Liver (tissue), 3 donors: ENCODE results near the gene ETV3L.

ENCODE experiments used
- ATF3 ChIP-seq: IDR thresholded peaks from 2 replicates; pipeline ENCODE4 v1.6.1; 2016; ENCODE audit warnings: antibody characterized with exemption
- CTCF ChIP-seq: fragments of 150-350 bp; IDR thresholded peaks from 2 replicates; pipeline ENCODE4 v1.5.1; 2017; ENCODE audit warnings: improper control_type of control experiment, low read depth, low read length; ENCODE audit not compliant: missing input control
- EGR1 ChIP-seq, 2 donors: IDR thresholded peaks; 2 replicates each; pipeline ENCODE4 v1.6.1; 2016 to 2018; ENCODE audit warnings: antibody characterized with exemption in 2 of 2, low read depth in 2 of 2
- FOXA1 ChIP-seq: IDR thresholded peaks from 2 replicates; pipeline ENCODE4 v1.6.1; 2016; ENCODE audit warnings: antibody characterized with exemption
- GABPA ChIP-seq, 2 donors: IDR thresholded peaks in 1 of 2; conservative IDR thresholded peaks in 1 of 2; 2 replicates each; pipeline ENCODE4 v1.6.1; 2016; ENCODE audit warnings: antibody characterized with exemption in 2 of 2, mild to moderate bottlenecking in 1 of 2, moderate library complexity in 1 of 2
- MAX ChIP-seq: IDR thresholded peaks from 2 replicates; pipeline ENCODE4 v1.6.1; 2016; ENCODE audit warnings: antibody characterized with exemption
- RAD21 ChIP-seq, 2 donors: IDR thresholded peaks; 2 replicates each; pipeline ENCODE4 v1.6.1; 2016; ENCODE audit warnings: antibody characterized with exemption in 2 of 2, mild to moderate bottlenecking in 2 of 2
- REST ChIP-seq: IDR thresholded peaks from 2 replicates; pipeline ENCODE4 v1.6.1; 2016; ENCODE audit warnings: antibody characterized with exemption, mild to moderate bottlenecking
- TAF1 ChIP-seq: conservative IDR thresholded peaks from 2 replicates; pipeline ENCODE4 v1.6.1; 2016; ENCODE audit warnings: antibody characterized with exemption, mild to moderate bottlenecking
- donor health status: healthy.
- donor health status: healthy.

- TF ChIP-seq MAX, result no peak
- TF ChIP-seq ATF3, result no peak
- no peak for TF ChIP-seq CTCF
- no peak for TF ChIP-seq TAF1
- TF ChIP-seq REST, result no peak
- no peak for TF ChIP-seq EGR1 (IDR thresholded peaks at IDR 0.05; ENCODE audit: low read depth in 2 of 2)
- no peak for TF ChIP-seq FOXA1
- no peak for TF ChIP-seq GABPA (IDR thresholded peaks at IDR 0.05 in 1 of 2, conservative IDR thresholded peaks at IDR 0.05 in 1 of 2)
- no peak for TF ChIP-seq RAD21 (IDR thresholded peaks at IDR 0.05)
Measured at GRCh38 chr1:157069601-157070000, 30.0 kb downstream of the ETV3L start.
